AG08395 (cell line): ENCODE results near the gene RAB15.

Experiments
- DNase-seq: peaks from one replicate; pipeline ENCODE4 v3.0.0; 2012; ENCODE audit warnings: mixed read lengths, low spot score

The RAB15 gene

GRCh38 chr14:64955297-64955696 lies 16.8 kb downstream of the RAB15 start:
- DNase-seq: no peak

GRCh38 chr14:64954491-64955240 lies 17.5 kb downstream of the RAB15 start:
- no peak for DNase-seq

DNA sequence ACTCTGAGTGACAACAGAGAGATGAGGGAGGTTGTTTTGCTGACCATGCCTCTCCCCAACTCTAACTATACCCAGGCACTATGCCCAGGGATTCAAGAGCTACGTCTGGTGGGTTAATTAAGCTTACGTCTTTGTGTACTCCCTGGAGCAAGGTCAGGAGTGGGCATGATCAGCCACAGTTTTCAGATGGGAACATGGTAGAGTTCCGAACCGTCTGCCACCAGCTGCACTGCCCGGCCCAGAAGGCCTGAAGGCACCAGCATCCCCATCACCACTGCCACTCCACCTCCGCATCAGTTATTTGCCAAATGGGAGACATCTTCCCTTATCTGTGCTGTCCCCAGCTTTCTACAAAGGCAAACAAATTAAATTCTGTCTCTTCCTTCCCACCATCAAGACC lies 18.5 kb downstream of the RAB15 start:
- no peak for DNase-seq

- DNase-seq: no peak
These were observed 18.9 kb downstream of the RAB15 start for GRCh38 chr14:64953310-64953654.

DNA sequence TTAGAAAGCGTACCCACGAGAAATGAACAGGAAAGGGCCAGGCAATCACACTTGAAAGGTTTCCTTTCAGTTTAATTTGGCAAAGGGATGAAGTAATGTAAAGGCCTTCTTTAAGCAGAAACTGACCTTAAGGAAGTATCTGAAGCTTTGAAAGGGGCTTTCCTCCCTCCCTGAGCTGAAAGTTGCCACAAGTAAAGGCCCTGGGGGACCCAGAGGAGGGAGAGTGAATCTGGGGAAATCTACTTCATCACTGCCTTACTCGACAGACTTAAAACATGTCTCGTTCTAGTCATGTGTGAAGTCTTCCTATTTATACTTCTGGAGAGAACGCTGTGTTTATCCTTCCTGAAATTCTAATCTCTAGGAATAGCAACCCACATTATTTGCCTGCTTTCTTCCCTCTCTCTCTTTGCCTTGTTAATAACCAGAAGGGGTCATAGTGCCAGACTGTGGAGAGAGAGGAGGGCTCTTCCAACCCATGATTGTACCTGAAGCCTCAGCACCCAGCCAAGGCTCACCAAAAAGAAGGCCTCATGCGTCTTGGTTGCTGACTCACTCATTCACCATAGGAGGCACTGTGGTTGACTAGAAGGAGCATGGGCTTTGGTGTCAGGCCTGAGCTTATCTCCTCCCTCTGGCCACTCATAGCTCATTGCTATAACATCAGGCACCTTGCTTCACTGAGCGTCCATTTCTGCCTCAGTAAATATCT lies 19.4 kb downstream of the RAB15 start:
- no peak for DNase-seq

DNA sequence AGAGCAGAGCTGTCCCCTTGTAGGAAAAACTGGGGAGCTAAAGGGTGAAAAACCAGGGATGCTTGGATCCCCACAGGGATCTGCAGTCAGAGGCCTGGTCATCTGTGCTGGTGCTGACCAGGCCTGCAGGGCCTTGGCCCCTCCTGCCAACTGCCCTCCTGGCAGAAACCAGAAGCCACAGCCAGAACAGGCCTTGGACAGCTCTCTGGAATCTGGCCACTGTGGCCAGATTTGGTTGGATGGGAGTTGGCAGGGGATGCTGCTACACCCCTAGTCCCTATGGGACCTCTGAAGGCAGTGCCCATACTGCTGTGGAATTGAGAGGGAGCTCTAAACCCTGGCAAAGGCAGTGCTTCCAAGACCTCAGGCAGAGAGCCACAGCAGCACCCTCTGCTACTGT lies 20.4 kb downstream of the RAB15 start:
- no peak for DNase-seq

DNA sequence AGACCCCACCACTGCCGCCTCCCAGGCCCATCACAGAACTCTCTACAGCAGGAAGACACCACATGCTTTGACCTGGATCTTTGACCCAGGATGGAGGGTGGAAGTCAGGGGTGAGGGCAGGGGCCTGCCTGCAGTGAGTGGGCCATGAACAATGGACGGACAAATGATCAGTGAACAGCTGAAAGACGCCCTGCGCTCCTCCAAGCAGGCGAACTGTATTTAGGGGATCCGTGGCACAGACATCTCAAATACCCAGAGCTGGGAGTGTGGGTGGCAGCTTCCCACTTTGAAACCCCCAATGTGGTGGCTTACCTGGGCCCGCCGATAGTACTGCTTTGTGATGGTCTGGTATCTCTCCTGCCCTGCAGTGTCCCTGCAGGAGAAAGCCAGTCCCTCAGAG lies 20.8 kb downstream of the RAB15 start:
- no peak for DNase-seq

DNA sequence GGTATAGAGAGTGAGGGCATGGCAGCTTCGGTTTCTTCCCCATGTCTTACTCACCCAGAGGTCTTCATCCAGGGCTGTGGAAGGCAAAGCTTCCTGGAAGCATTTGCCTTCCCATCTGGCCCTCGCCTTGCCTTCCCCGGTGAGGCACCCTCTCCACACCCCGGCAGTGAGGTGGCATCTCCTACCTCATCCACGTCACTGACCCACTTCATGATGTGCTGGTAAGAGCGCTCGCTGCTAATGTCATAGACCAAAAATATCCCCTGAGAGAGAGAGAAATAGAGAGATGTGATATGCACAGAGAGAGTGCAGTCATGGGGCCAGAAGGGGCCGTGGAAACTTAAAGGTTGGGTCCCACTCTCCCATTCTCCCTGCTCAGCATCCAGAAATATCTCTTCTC lies 21.2 kb downstream of the RAB15 start:
- DNase-seq: no peak

DNA sequence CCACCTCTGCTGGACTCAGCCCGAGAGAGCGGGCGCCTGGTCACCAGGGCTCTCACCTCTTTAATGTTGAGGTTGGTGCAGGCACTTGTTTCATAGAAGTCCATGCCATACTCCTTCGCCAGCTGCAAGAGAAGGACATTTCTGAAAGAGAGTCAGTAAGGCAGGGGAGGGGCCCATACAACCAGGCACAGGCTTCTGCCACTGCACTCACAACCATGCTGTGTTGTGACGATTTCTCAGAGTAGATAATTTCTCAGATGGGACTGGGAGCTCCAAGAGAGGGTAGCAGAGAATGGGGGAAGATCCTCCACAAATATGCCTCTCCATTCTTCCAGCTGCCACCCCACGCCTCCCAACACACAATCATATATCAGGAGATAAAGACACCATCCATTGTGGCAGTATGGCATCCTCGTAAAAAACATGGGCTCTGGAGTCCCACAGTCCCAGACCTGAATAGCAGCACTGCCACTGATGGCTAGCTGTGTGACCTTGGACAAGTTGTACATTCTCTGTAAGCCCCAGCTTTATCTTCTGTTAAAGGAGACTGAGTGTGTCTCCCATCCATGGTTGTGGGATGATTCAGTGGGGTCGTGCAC lies 23.4 kb downstream of the RAB15 start:
- DNase-seq: no peak

DNA sequence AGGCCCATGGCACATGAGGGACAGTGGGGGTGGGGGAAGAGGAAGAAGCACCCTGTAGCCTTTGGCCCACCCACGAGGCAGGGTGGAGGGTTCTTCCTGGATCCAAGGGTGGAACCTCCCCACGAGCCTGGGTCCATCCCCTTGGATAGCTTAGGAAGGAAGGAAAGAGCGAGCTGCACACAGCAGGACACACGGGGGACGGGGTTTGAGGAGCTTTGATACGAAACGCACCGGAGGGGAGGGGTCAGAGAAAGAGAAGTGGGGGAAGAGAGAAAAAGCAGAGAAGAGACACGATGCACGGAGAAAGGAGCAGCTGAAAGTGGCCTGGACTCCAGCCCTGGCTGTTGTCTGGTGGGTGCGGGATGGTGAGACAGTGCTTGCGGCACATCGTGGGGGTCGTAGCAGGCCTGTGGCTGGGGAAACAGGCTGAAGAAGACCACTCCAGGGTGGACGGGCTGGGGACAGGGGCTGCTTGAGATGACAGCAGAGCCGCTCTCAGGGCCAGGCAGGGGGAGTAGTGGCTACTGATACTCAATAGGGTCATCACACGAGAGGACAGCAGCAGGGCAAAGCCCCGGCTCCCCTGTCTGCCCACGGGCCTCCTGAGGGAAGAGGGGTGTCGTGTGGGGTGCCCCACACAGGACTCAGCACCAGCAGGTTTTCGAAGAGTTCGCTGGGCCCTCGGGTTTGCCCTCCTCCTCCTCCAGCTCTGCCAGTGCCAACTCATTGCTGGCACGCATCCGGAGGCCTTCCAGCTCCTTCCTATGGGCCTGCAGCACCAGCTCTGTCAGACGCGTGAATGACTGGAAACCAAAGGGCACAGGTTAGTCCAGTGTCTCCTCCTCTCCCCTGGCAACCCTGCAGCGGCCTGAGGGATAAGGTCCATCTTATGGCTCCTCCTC lies 24.2 kb downstream of the RAB15 start:
- no peak for DNase-seq

- DNase-seq: no peak
These were observed 25.7 kb downstream of the RAB15 start for GRCh38 chr14:64946310-64947045.

DNA sequence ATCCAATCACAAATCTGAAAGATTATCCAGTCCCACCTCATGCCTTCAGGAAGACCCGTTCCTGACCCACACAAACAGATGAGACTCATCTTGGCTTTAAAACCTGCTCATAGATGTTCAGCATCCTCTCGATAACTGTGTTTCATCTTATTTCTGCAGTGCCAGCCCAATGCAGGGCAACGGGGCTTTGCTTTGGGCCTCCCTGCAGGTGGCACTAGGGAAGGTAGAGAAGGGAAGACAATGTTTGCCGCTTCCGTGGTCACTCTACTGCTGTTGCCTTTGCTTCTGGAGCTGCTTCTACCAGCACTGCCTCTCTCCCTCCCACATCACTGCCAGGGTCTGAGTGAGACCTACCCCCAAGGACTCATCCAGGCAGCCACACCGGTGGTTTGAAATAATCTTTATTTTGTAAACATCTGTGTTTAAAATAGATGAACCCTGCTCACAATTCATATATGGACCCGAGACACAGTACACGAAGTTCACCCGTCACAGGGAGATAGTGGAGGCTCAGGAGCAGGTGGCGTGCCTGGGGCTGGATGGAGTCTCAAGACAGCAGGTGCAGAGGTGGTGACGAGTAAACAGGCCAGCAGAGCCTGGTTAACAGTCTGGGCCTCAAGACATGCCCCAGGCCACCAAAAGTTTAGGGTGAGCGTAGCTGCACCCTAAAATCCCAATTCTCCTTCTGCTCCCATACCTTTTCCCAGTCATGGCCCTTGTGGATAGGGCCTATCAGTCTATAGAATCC lies 26.5 kb downstream of the RAB15 start:
- DNase-seq: no peak

- no peak for DNase-seq
These were observed 27.3 kb downstream of the RAB15 start for GRCh38 chr14:64944861-64945260.

DNA sequence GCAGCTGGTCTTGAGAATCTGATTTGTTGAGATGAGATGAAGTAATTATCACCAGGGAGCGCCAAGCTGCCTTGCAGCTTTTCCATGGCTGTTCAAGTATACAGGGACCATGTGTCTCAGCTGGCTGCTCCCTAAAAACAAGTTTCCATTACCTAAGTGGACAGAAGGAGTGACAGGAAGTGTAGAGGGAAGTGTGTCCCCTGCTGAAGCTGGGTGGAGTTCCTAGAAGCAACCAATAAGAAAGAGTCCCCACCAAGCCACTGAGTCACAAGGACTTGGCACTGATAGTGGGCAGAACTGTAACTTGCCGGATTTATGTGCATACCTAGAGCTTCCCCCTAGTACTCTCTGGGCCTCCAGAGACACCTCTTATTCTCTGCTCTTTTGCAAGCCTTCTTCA lies 28.1 kb downstream of the RAB15 start:
- no peak for DNase-seq

- no peak for DNase-seq
These were observed 28.6 kb downstream of the RAB15 start for GRCh38 chr14:64943556-64943955.

DNA sequence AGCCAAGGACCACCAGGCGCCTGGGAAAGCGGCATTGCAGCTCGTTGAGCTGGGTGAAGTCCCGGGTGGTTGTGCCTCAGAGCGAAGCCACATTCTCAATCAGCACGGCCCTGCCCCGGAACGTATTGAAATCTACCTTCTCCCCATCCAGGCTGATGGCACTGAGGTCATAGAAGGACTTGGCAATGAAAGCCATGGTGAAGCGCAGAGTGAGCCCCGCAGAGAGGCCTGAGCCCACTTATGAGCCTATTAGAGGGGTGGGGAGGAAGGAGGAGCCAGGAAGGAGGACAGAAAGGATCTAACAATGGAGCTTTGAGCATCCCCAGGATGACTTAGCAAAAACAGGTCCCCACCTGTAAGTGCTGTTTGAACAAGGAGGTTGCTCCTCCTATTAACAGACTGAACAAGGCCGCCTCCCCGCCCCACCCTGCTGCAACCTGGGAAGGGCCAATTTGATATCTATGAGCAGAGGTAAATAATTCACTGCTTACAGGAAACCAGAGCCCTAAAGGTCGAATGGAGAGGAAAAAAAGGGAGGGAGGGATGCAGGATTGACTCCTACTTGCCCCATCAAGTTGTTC lies 29.5 kb downstream of the RAB15 start, which contains the start of gene GPX2:
Gene GPX2 (minus strand): TSS at position 215 of the 581 bp plus-strand sequence. CDS start 19 bp downstream, at position 196.
- no peak for DNase-seq

DNA sequence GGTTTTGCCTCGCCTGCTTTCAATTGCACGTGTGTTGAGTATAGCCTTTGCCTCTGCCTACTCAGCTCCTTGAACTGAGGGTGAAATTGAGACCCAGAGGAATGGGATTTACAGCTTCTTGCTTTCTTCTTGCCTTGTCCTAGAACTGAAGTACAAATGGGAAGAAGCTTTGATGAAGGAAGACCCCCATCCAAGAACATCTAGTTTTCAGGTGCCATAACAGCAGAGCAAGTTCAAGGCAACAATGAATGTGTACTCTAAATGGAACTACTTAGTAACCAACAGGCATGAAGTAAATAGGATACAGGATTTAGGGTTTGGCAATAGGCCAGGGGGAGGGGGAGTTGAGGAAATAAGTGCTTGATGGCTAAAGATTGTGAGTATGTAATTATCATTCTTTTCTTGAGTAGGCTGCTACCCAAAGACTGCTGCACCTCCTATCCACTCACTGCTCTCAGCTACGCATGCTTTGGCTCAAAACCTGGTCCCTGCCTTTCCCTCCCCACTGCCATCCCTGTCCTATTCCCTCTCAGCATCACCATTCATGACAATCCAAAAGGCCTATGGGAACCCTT lies 31.7 kb downstream of the RAB15 start:
- no peak for DNase-seq

- DNase-seq: no peak
These were observed 32.3 kb downstream of the RAB15 start for GRCh38 chr14:64939817-64940190.

- no peak for DNase-seq
These were observed 32.9 kb downstream of the RAB15 start for GRCh38 chr14:64938972-64939816.
